Erythroblast (primary cell): Measurements from ENCODE around the gene CARS1.

Experiments used
- DNase-seq, 2 experiments: peaks; one replicate each; lab custom pipeline; 2025; lab: John Stamatoyannopoulos, UW
- GATA1 ChIP-seq: IDR thresholded peaks from 2 replicates; pipeline ENCODE4 v1.6.1; 2011; ENCODE audit warnings: low read depth, mild to moderate bottlenecking, control low read depth, low read length, moderate library complexity
- POLR2A ChIP-seq: IDR thresholded peaks from 2 replicates; pipeline ENCODE4 v1.6.1; 2011; ENCODE audit warnings: mild to moderate bottlenecking, low read length

The CARS1 gene

GRCh38 chr11:2955906-2956476 lies 101.2 kb downstream of the CARS1 start:
- no peak for DNase-seq
- TF ChIP-seq GATA1 (no peak), POLR2A (no peak)

GRCh38 chr11:2954263-2954662 lies 103.0 kb downstream of the CARS1 start:
- TF ChIP-seq GATA1 = no peak
- no peak for TF ChIP-seq POLR2A
- DNase-seq = peak in 1 of 2 experiments; percentile 32

GRCh38 chr11:2952290-2952689 lies 104.9 kb downstream of the CARS1 start:
- no peak for TF ChIP-seq POLR2A
- DNase-seq = peak in 1 of 2 experiments; percentile 32

DNA sequence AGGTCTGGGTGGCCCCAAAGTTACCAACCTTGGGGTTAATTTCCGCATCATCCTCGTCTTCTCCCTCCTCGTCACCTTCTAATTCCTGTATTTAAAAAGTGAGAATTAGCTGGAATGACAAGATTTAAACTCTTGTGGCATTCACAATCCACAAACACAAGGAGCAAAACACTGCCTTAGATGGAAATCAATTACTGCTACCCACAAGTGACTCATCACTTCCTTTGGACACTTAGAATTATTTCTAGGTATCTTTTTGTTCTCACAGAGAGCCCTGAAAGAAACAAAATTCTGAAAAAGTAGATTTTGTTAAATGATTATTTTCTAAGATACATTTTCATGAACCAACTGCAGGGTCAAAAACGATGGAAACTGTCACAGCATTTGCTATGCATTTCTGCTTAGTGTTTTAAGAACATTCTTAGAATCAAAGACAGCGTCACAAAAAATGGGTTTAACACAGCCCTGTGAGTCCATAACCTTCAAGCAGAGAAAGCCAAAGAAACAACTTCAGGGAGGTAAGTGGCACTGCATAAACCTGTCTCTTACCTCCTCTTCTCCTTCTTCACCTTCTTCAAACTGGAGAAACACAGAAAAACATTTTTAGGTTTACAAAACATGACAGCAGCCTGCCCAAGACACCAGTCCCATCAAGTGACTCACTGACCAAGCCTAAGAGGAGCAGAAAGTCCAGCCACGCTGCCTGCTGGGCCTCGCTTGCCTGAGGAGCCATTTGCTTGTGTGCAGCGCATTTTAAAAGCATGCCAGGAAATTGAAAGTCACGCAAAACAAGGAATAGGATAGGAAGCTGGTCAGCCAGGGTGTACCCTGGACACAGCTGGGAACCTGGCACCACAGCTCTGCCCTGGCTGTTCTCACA lies 105.8 kb downstream of the CARS1 start:
- no peak for DNase-seq
- TF ChIP-seq GATA1 (no peak), POLR2A (no peak)
